GM18499 (cell line): ENCODE measurements around the gene ZBTB5.

Source experiments
- ATAC-seq: cut with Tn5 transposase; IDR thresholded peaks from one replicate; pipeline ENCODE4 v1.9.1; 2021; ENCODE audit warnings: moderate number of reproducible peaks; ENCODE audit not compliant: insufficient read depth, unreplicated experiment

Gene ZBTB5

GRCh38 chr9:37453827-37454226 is 11.4 kb downstream of the ZBTB5 start:
- ATAC-seq, result no peak

- no peak for ATAC-seq
Measured at GRCh38 chr9:37452611-37453010, 12.6 kb downstream of the ZBTB5 start.

GRCh38 chr9:37451628-37452027 is 13.6 kb downstream of the ZBTB5 start:
- no peak for ATAC-seq

GRCh38 chr9:37449862-37450632 is 15.2 kb downstream of the ZBTB5 start:
- no peak for ATAC-seq

- no peak for ATAC-seq
Measured at GRCh38 chr9:37447111-37447510, 18.1 kb downstream of the ZBTB5 start.

- no peak for ATAC-seq
Measured at GRCh38 chr9:37446401-37446800, 18.8 kb downstream of the ZBTB5 start.

- ATAC-seq, result no peak
Measured at GRCh38 chr9:37445832-37446231, 19.4 kb downstream of the ZBTB5 start.

GRCh38 chr9:37444890-37445289 is 20.4 kb downstream of the ZBTB5 start:
- ATAC-seq, result no peak

GRCh38 chr9:37443566-37443965 is 21.7 kb downstream of the ZBTB5 start:
- no peak for ATAC-seq

- no peak for ATAC-seq
Measured at GRCh38 chr9:37442556-37442955, 22.7 kb downstream of the ZBTB5 start.

GRCh38 chr9:37441776-37442370 is 23.4 kb downstream of the ZBTB5 start:
- no peak for ATAC-seq

- ATAC-seq, result no peak
Measured at GRCh38 chr9:37438359-37438758, 26.9 kb downstream of the ZBTB5 start.

GRCh38 chr9:37437621-37438020 is 27.6 kb downstream of the ZBTB5 start:
- no peak for ATAC-seq

GRCh38 chr9:37437010-37437409 is 28.2 kb downstream of the ZBTB5 start:
- no peak for ATAC-seq

GRCh38 chr9:37436540-37436939 is 28.7 kb downstream of the ZBTB5 start:
- ATAC-seq, result no peak

- ATAC-seq, result no peak
Measured at GRCh38 chr9:37433867-37434371, 31.3 kb downstream of the ZBTB5 start.

- no peak for ATAC-seq
Measured at GRCh38 chr9:37432020-37432419, 33.2 kb downstream of the ZBTB5 start.

GRCh38 chr9:37430841-37431597 is 34.2 kb downstream of the ZBTB5 start:
- no peak for ATAC-seq

GRCh38 chr9:37429441-37430285 is 35.6 kb downstream of the ZBTB5 start:
- no peak for ATAC-seq

GRCh38 chr9:37428345-37428744 is 36.9 kb downstream of the ZBTB5 start:
- no peak for ATAC-seq
